ENCODE results near the gene COX4I1.
A peak's percentile ranks its signal among the peaks of the same experiment; 100 is the strongest.

The COX4I1 gene

DNA sequence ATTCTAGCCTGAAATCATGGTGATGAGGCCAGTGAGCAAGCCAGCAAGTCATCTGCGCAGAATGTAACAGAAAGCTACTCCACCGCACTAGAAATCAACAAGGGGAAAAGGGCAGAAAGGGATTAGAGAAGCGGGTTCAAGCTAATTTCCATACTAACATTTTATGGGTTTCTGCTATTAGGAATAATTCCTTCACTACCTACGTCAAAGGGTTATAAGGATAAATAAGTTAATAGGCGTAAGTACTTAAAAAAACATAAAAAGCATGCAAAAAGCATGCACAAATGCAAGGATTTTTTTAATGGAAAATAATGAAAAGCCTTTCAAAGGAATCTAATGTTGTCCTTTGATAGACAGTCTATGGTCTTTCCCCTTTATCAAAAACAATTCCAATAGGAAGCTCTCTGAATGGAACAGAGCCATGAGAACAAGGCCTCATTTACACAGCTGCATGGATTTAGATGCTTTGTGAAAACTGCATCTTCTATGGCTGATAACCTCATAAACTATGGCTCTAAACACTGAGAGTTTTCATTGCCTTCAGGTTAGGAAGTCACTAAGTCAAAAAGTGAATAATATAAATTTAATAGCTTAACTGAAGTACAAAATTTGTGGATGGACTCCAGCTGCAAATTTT is 5.7 kb upstream of the COX4I1 start:
- Histone ChIP-seq H3K4ac (ENCODE audit: low read depth, low read length) (peak overlapping the region; percentile 39), H3K23ac (ENCODE audit: low read length) (no peak overlapping the region), H3K27me3 (ENCODE audit: insufficient read depth, low read length) (no peaks in the 10 kb centered on the region), H2AK5ac (ENCODE audit: low read length) (no peak overlapping the region), H3K4me3 (ENCODE audit: low read depth, low read length) (no peak overlapping the region), H3K27ac (ENCODE audit: low read depth, low read length) (no peak overlapping the region), H3K4me2 (ENCODE audit: low read length) (no peak overlapping the region), H3K14ac (ENCODE audit: low read length) (no peak overlapping the region), H3K18ac (ENCODE audit: low read length) (no peak overlapping the region), H3K9me3 (ENCODE audit: insufficient read depth, low read depth, low read length) (peaks cover 2% of the 10 kb centered on the region), H2AFZ (ENCODE audit: insufficient read depth, low read length, poor library complexity) (no peak overlapping the region), H2BK12ac (ENCODE audit: low read length) (no peak overlapping the region), H3K79me2 (ENCODE audit: control insufficient read depth, insufficient read depth, low read length, poor library complexity) (peaks cover 6% of the 10 kb centered on the region), H3K79me1 (ENCODE audit: low read length) (no peaks in the 10 kb centered on the region), H4K8ac (ENCODE audit: low read depth, low read length) (no peak overlapping the region), H2BK120ac (ENCODE audit: insufficient read depth, low read length, poor library complexity) (no peak overlapping the region), H3K36me3 (ENCODE audit: control insufficient read depth in 1 of 2, insufficient read depth in 2 of 2, low read length in 2 of 2) (peaks cover 38 to 53% of the 10 kb centered on the region in 2 experiments), H4K12ac (ENCODE audit: low read depth, low read length) (no peak overlapping the region), H4K91ac (ENCODE audit: low read depth, low read length) (no peak overlapping the region), H3K4me1 (ENCODE audit: control insufficient read depth in 1 of 2, insufficient read depth in 2 of 2, low read length in 2 of 2) (peaks cover 0 to 5% of the 10 kb centered on the region in 2 experiments), H2BK5ac (ENCODE audit: low read depth, low read length, poor library complexity) (no peak overlapping the region), H3K9ac (ENCODE audit: low read length) (no peak overlapping the region)
- no CpG with 5 or more reads among the region's 5 CpGs for WGBS (ENCODE audit: extremely low coverage, insufficient coverage, insufficient read length)
- DNase-seq = no peak

GRCh38 chr16:85794696-85795095 is 4.8 kb upstream of the COX4I1 start:
- no peak overlapping the region for H2BK120ac ChIP-seq (ENCODE audit: insufficient read depth, low read length, poor library complexity)
- no peak overlapping the region for H2BK12ac ChIP-seq (ENCODE audit: low read length)
- H3K36me3 ChIP-seq (ENCODE audit: control insufficient read depth in 1 of 2, insufficient read depth in 2 of 2, low read length in 2 of 2) = peaks cover 37 to 51% of the 10 kb centered on the region in 2 experiments
- H4K8ac ChIP-seq (ENCODE audit: low read depth, low read length) = no peak overlapping the region
- H4K12ac ChIP-seq (ENCODE audit: low read depth, low read length) = no peak overlapping the region
- H3K4me3 ChIP-seq (ENCODE audit: low read depth, low read length) = no peak overlapping the region
- peaks cover 0 to 5% of the 10 kb centered on the region in 2 experiments for H3K4me1 ChIP-seq (ENCODE audit: control insufficient read depth in 1 of 2, insufficient read depth in 2 of 2, low read length in 2 of 2)
- H3K9me3 ChIP-seq (ENCODE audit: insufficient read depth, low read depth, low read length) = peaks cover 2% of the 10 kb centered on the region
- no peak overlapping the region for H2BK5ac ChIP-seq (ENCODE audit: low read depth, low read length, poor library complexity)
- no peak overlapping the region for H3K9ac ChIP-seq (ENCODE audit: low read length)
- no peak for DNase-seq
- H2AFZ ChIP-seq (ENCODE audit: insufficient read depth, low read length, poor library complexity) = no peak overlapping the region
- no peak overlapping the region for H3K27ac ChIP-seq (ENCODE audit: low read depth, low read length)
- no peak overlapping the region for H3K4me2 ChIP-seq (ENCODE audit: low read length)
- H3K4ac ChIP-seq (ENCODE audit: low read depth, low read length) = peak overlapping the region; percentile 47
- peaks cover 13% of the 10 kb centered on the region for H3K79me2 ChIP-seq (ENCODE audit: control insufficient read depth, insufficient read depth, low read length, poor library complexity)
- H3K27me3 ChIP-seq (ENCODE audit: insufficient read depth, low read length) = no peaks in the 10 kb centered on the region
- no peak overlapping the region for H3K23ac ChIP-seq (ENCODE audit: low read length)
- H3K14ac ChIP-seq (ENCODE audit: low read length) = no peak overlapping the region
- H2AK5ac ChIP-seq (ENCODE audit: low read length) = no peak overlapping the region
- WGBS (ENCODE audit: extremely low coverage, insufficient coverage, insufficient read length) = no CpG with 5 or more reads among the region's 8 CpGs
- H4K91ac ChIP-seq (ENCODE audit: low read depth, low read length) = no peak overlapping the region
- H3K79me1 ChIP-seq (ENCODE audit: low read length) = peaks cover 7% of the 10 kb centered on the region
- no peak overlapping the region for H3K18ac ChIP-seq (ENCODE audit: low read length)

GRCh38 chr16:85796152-85796551 is 3.3 kb upstream of the COX4I1 start:
- no peak overlapping the region for H2BK120ac ChIP-seq (ENCODE audit: insufficient read depth, low read length, poor library complexity)
- no peak overlapping the region for H3K4me2 ChIP-seq (ENCODE audit: low read length)
- peaks cover 22% of the 10 kb centered on the region for H3K79me2 ChIP-seq (ENCODE audit: control insufficient read depth, insufficient read depth, low read length, poor library complexity)
- H3K14ac ChIP-seq (ENCODE audit: low read length) = no peak overlapping the region
- no peak overlapping the region for H2AK5ac ChIP-seq (ENCODE audit: low read length)
- no peak overlapping the region for H2AFZ ChIP-seq (ENCODE audit: insufficient read depth, low read length, poor library complexity)
- no CpG with 5 or more reads among the region's 6 CpGs for WGBS (ENCODE audit: extremely low coverage, insufficient coverage, insufficient read length)
- H3K79me1 ChIP-seq (ENCODE audit: low read length) = peaks cover 12% of the 10 kb centered on the region
- no peaks in the 10 kb centered on the region for H3K27me3 ChIP-seq (ENCODE audit: insufficient read depth, low read length)
- H2BK5ac ChIP-seq (ENCODE audit: low read depth, low read length, poor library complexity) = no peak overlapping the region
- H3K18ac ChIP-seq (ENCODE audit: low read length) = no peak overlapping the region
- H3K23ac ChIP-seq (ENCODE audit: low read length) = no peak overlapping the region
- peaks cover 33 to 51% of the 10 kb centered on the region in 2 experiments for H3K36me3 ChIP-seq (ENCODE audit: control insufficient read depth in 1 of 2, insufficient read depth in 2 of 2, low read length in 2 of 2)
- H3K9me3 ChIP-seq (ENCODE audit: insufficient read depth, low read depth, low read length) = peaks cover 2% of the 10 kb centered on the region
- DNase-seq = no peak
- H3K4me3 ChIP-seq (ENCODE audit: low read depth, low read length) = no peak overlapping the region
- H4K8ac ChIP-seq (ENCODE audit: low read depth, low read length) = no peak overlapping the region
- H3K9ac ChIP-seq (ENCODE audit: low read length) = no peak overlapping the region
- no peak overlapping the region for H2BK12ac ChIP-seq (ENCODE audit: low read length)
- no peak overlapping the region for H4K12ac ChIP-seq (ENCODE audit: low read depth, low read length)
- peak overlapping the region; percentile 38 for H3K4ac ChIP-seq (ENCODE audit: low read depth, low read length)
- H3K4me1 ChIP-seq (ENCODE audit: control insufficient read depth in 1 of 2, insufficient read depth in 2 of 2, low read length in 2 of 2) = peaks cover 0 to 10% of the 10 kb centered on the region in 2 experiments
- no peak overlapping the region for H3K27ac ChIP-seq (ENCODE audit: low read depth, low read length)
- no peak overlapping the region for H4K91ac ChIP-seq (ENCODE audit: low read depth, low read length)

- H3K4me3 ChIP-seq (ENCODE audit: low read depth, low read length) = no peak overlapping the region
- no peak overlapping the region for H2BK5ac ChIP-seq (ENCODE audit: low read depth, low read length, poor library complexity)
- WGBS (ENCODE audit: extremely low coverage, insufficient coverage, insufficient read length) = 100% methylated on average over 2 of the region's 7 CpGs
- H3K23ac ChIP-seq (ENCODE audit: low read length) = no peak overlapping the region
- H3K4ac ChIP-seq (ENCODE audit: low read depth, low read length) = peak overlapping the region; percentile 38
- H3K79me2 ChIP-seq (ENCODE audit: control insufficient read depth, insufficient read depth, low read length, poor library complexity) = peaks cover 22% of the 10 kb centered on the region
- no peak overlapping the region for H4K12ac ChIP-seq (ENCODE audit: low read depth, low read length)
- H3K4me1 ChIP-seq (ENCODE audit: control insufficient read depth in 1 of 2, insufficient read depth in 2 of 2, low read length in 2 of 2) = peaks cover 0 to 10% of the 10 kb centered on the region in 2 experiments
- H3K27ac ChIP-seq (ENCODE audit: low read depth, low read length) = no peak overlapping the region
- H2AK5ac ChIP-seq (ENCODE audit: low read length) = no peak overlapping the region
- peaks cover 2% of the 10 kb centered on the region for H3K9me3 ChIP-seq (ENCODE audit: insufficient read depth, low read depth, low read length)
- no peak overlapping the region for H3K9ac ChIP-seq (ENCODE audit: low read length)
- H3K36me3 ChIP-seq (ENCODE audit: control insufficient read depth in 1 of 2, insufficient read depth in 2 of 2, low read length in 2 of 2) = peaks cover 31 to 50% of the 10 kb centered on the region in 2 experiments
- H3K14ac ChIP-seq (ENCODE audit: low read length) = no peak overlapping the region
- no peak overlapping the region for H2BK12ac ChIP-seq (ENCODE audit: low read length)
- H4K8ac ChIP-seq (ENCODE audit: low read depth, low read length) = no peak overlapping the region
- H3K79me1 ChIP-seq (ENCODE audit: low read length) = peaks cover 12% of the 10 kb centered on the region
- H3K18ac ChIP-seq (ENCODE audit: low read length) = no peak overlapping the region
- H4K91ac ChIP-seq (ENCODE audit: low read depth, low read length) = no peak overlapping the region
- H2BK120ac ChIP-seq (ENCODE audit: insufficient read depth, low read length, poor library complexity) = no peak overlapping the region
- DNase-seq = no peak
- H2AFZ ChIP-seq (ENCODE audit: insufficient read depth, low read length, poor library complexity) = no peak overlapping the region
- H3K4me2 ChIP-seq (ENCODE audit: low read length) = no peak overlapping the region
- H3K27me3 ChIP-seq (ENCODE audit: insufficient read depth, low read length) = no peaks in the 10 kb centered on the region
Measured at GRCh38 chr16:85796599-85796998, 2.9 kb upstream of the COX4I1 start.
